HepG2 (cell line): ENCODE measurements around the gene RER1. TPM values are rescaled to one million over a fixed set of nuclear protein-coding genes. Genes with fewer than 3 reads are reported as not detected.
A peak's percentile ranks its signal among the peaks of the same experiment; 100 is the strongest.

Experiments
- AFF4 ChIP-seq: sonication (generic); formaldehyde crosslinking; IDR thresholded peaks from 2 replicates; pipeline ENCODE4 v1.4.0; 2020; ENCODE audit warnings: missing genetic modification reagents
- ELF1 ChIP-seq: sonication (generic); formaldehyde crosslinking; IDR thresholded peaks from 2 replicates; pipeline ENCODE4 v1.4.0; 2020; ENCODE audit warnings: missing genetic modification reagents
- ETV5 ChIP-seq: IDR thresholded peaks from 2 replicates; pipeline ENCODE4 v1.6.1; 2018; ENCODE audit warnings: missing biosample characterization, missing genetic modification reagents, inconsistent platforms, borderline replicate concordance
- GMEB2 ChIP-seq: IDR thresholded peaks from 2 replicates; pipeline ENCODE4 v1.6.1; 2016; ENCODE audit warnings: missing biosample characterization, missing genetic modification reagents, low read depth
- KAT2B ChIP-seq: fragments of 150-350 bp; IDR thresholded peaks from 2 replicates; pipeline ENCODE4 v1.6.1; 2014; ENCODE audit warnings: low read depth, low read length, borderline replicate concordance
- MAFK ChIP-seq, 2 experiments: IDR thresholded peaks in 1 of 2; conservative IDR thresholded peaks in 1 of 2; 2 replicates each; pipeline ENCODE4 v1.6.1; 2011; ENCODE audit warnings: improper control_type of control experiment in 2 of 2, low read length in 2 of 2
- NFYB ChIP-seq: sonication (generic); formaldehyde crosslinking; IDR thresholded peaks from 2 replicates; pipeline ENCODE4 v1.4.0; 2020; ENCODE audit warnings: missing genetic modification reagents
- NKX3-1 ChIP-seq: sonication (generic); formaldehyde crosslinking; IDR thresholded peaks from 2 replicates; pipeline ENCODE4 v1.5.0; 2020; ENCODE audit warnings: missing genetic modification reagents
- PHF21A ChIP-seq: sonication (generic); formaldehyde crosslinking; IDR thresholded peaks from 2 replicates; pipeline ENCODE4 v1.5.0; 2020; ENCODE audit warnings: mild to moderate bottlenecking, missing genetic modification reagents
- POLR2G ChIP-seq: fragments of 200-400 bp; formaldehyde crosslinking; IDR thresholded peaks from 2 replicates; pipeline ENCODE4 v1.6.1; 2018; ENCODE audit warnings: mild to moderate bottlenecking, low read depth, low read length, moderate library complexity
- RFXAP ChIP-seq: sonication (generic); formaldehyde crosslinking; IDR thresholded peaks from 2 replicates; pipeline ENCODE4 v1.4.0; 2020; ENCODE audit warnings: missing genetic modification reagents, borderline replicate concordance
- SRY ChIP-seq: sonication (generic); formaldehyde crosslinking; IDR thresholded peaks from 2 replicates; pipeline ENCODE4 v1.8.0; 2022; ENCODE audit warnings: mild to moderate bottlenecking, missing genetic modification reagents
- ZNF260 ChIP-seq: sonication (generic); formaldehyde crosslinking; IDR thresholded peaks from 2 replicates; pipeline ENCODE4 v1.4.0; 2020; ENCODE audit warnings: missing genetic modification reagents, low read depth, mild to moderate bottlenecking, borderline replicate concordance
- ZNF331 ChIP-seq: sonication (generic); formaldehyde crosslinking; IDR thresholded peaks from 2 replicates; pipeline ENCODE4 v1.4.0; 2020; ENCODE audit warnings: missing genetic modification reagents
- ZNF563 ChIP-seq: sonication (generic); formaldehyde crosslinking; IDR thresholded peaks from 2 replicates; pipeline ENCODE4 v1.8.0; 2022; ENCODE audit warnings: mild to moderate bottlenecking, moderate library complexity, missing genetic modification reagents
- ZNF782 ChIP-seq: sonication (generic); formaldehyde crosslinking; IDR thresholded peaks from 2 replicates; pipeline ENCODE4 v1.4.0; 2020; ENCODE audit warnings: missing genetic modification reagents, mild to moderate bottlenecking, borderline replicate concordance
- polyA plus RNA-seq, 8 experiments: library from polyadenylated mRNA; depleted of rRNA in 3 of 8; stranded (reverse) in 7 of 8; unstranded in 1 of 8; fragments of >200 nt; fragmentation: Illumina TruSeq in 4 of 8; extraction: Trizol in 4 of 8; gene quantifications; 2 replicates each; pipeline versions ENCODE4 v1.2.1 to v1.2.3, GENCODE V29; 2011 to 2016; ENCODE audit warnings: low read depth in 4 of 8, missing spikeins in 1 of 8, mixed read lengths in 1 of 8; ENCODE audit not compliant: insufficient read depth in 1 of 8
- total RNA-seq, 5 experiments: library from RNA; depleted of rRNA; stranded (reverse); fragments of >200 nt; fragmentation: Illumina TruSeq; extraction: Trizol; gene quantifications; 2 replicates each; pipeline ENCODE4 v1.2.3, GENCODE V29; 2016; ENCODE audit warnings: low read depth in 1 of 5
- TF ChIP-seq, protein P1 (sequence below): sonication (generic); formaldehyde crosslinking; IDR thresholded peaks from 2 replicates; pipeline ENCODE4 v1.4.0; 2020; ENCODE audit warnings: missing genetic modification reagents, borderline replicate concordance
- TF ChIP-seq, protein P2 (sequence below): sonication (generic); IDR thresholded peaks from 2 replicates; pipeline ENCODE4 v1.6.1; 2016; ENCODE audit warnings: low read depth, borderline replicate concordance
- TF ChIP-seq, protein P3 (sequence below): sonication (generic); formaldehyde crosslinking; IDR thresholded peaks from 2 replicates; pipeline ENCODE4 v1.8.1; 2022; ENCODE audit warnings: mild to moderate bottlenecking, missing genetic modification reagents

RER1 gene
- total and polyA plus RNA-seq, 2 of the 13 experiments (the other 11 are each of a cell fraction or from before 2014, with no cell fraction given), result 128 to 164 TPM

- TF ChIP-seq POLR2G (peak; percentile 85), ETV5 (peak; percentile 81), GMEB2 (CRISPR knock-in tag) (peak; percentile 79), ZNF782 (0 out of 2 replicates have a peak, but pooled peaks have one; percentile 39), RFXAP (0 out of 2 replicates have a peak, but pooled peaks have one; percentile 44), NKX3-1 (CRISPR knock-in tag) (peak; percentile 59; the same call in 1 of the 2 replicates), MAFK (conservative IDR thresholded peaks at IDR 0.05 in 1 of 2, IDR thresholded peaks at IDR 0.05 in 1 of 2; ENCODE audit: low read length in 2 of 2) (no peak), AFF4 (no peak), NFYB (CRISPR knock-in tag) (peak; percentile 88), ZNF331 (CRISPR knock-in tag) (0 out of 2 replicates have a peak, but pooled peaks have one; percentile 40), ZNF260 (CRISPR knock-in tag) (no peak), KAT2B (no peak), ELF1 (peak; percentile 91), SRY (CRISPR knock-in tag) (0 out of 2 replicates have a peak, but pooled peaks have one; percentile 21), PHF21A (0 out of 2 replicates have a peak, but pooled peaks have one; percentile 31), ZNF563 (CRISPR knock-in tag) (peak; percentile 79; the same call in 1 of the 2 replicates)
- TF ChIP-seq, protein P1, sequence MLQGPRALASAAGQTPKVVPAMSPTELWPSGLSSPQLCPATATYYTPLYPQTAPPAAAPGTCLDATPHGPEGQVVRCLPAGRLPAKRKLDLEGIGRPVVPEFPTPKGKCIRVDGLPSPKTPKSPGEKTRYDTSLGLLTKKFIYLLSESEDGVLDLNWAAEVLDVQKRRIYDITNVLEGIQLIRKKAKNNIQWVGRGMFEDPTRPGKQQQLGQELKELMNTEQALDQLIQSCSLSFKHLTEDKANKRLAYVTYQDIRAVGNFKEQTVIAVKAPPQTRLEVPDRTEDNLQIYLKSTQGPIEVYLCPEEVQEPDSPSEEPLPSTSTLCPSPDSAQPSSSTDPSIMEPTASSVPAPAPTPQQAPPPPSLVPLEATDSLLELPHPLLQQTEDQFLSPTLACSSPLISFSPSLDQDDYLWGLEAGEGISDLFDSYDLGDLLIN (CRISPR knock-in tag), result peak; percentile 83; the same call in 1 of the 2 replicates
- TF ChIP-seq, protein P2, sequence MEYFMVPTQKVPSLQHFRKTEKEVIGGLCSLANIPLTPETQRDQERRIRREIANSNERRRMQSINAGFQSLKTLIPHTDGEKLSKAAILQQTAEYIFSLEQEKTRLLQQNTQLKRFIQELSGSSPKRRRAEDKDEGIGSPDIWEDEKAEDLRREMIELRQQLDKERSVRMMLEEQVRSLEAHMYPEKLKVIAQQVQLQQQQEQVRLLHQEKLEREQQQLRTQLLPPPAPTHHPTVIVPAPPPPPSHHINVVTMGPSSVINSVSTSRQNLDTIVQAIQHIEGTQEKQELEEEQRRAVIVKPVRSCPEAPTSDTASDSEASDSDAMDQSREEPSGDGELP, result peak; percentile 75; the same call in 1 of the 2 replicates
- TF ChIP-seq, protein P3, sequence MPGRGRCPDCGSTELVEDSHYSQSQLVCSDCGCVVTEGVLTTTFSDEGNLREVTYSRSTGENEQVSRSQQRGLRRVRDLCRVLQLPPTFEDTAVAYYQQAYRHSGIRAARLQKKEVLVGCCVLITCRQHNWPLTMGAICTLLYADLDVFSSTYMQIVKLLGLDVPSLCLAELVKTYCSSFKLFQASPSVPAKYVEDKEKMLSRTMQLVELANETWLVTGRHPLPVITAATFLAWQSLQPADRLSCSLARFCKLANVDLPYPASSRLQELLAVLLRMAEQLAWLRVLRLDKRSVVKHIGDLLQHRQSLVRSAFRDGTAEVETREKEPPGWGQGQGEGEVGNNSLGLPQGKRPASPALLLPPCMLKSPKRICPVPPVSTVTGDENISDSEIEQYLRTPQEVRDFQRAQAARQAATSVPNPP (CRISPR knock-in tag), result 0 out of 2 replicates have a peak, but pooled peaks have one; percentile 53
Observed at GRCh38 chr1:2391041-2391930, at the start of gene RER1, which contains the start of gene MORN1 (continued).
